ENCODE measurements around the gene VEPH1. TPM values are rescaled to one million over a fixed set of nuclear protein-coding genes. Genes with fewer than 3 reads are reported as not detected.
A peak's percentile ranks its signal among the peaks of the same experiment; 100 is the strongest.

VEPH1 gene
- total RNA-seq, 1 donor from 2014 or later = 261 TPM

DNA sequence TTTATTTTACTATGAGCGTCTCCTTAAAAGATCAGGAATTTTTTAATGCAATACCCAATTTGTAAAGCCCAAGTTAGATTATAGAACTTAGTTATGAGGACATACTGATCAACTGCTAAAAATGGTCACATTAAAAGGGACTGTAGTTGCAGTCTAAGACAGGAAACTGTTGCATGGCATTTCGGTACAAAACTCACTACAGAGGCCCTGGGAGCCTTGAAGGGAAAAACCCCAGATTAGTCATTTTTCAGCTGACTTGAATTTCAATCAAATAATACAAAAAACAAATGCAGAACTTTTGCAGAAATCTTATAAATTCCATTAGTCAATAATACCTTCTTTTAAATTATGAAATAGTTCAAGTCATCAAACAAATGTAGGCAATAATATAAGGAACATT lies 73.5 kb downstream of the VEPH1 start:
- DNase-seq (ENCODE audit: low read depth, low spot score) = no peak

- no peak for DNase-seq (ENCODE audit: low read depth, low spot score)
Observed at GRCh38 chr3:157428853-157429252, 74.4 kb downstream of the VEPH1 start.

GRCh38 chr3:157427901-157428300 lies 75.3 kb downstream of the VEPH1 start:
- DNase-seq (ENCODE audit: low read depth, low spot score) = no peak

DNA sequence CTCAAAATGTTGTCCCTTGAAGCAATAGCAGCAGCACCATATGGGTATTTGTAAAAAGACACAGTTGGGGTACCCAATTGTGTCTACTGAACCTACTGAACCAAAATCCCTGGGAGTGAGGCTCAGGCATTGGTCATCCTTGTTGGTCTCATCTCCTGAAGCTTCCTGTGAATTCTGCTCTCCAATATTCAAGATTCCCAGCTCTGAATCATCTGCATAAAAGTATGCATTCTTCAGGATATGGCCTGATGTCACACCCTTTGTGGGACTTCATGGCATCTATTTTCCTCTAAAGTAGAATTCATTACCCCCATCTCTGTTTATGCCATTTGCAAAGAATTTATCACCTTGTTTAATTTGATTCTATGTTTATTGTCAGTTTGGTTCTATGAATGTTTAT lies 79.9 kb downstream of the VEPH1 start:
- no peak for DNase-seq (ENCODE audit: low read depth, low spot score)

DNA sequence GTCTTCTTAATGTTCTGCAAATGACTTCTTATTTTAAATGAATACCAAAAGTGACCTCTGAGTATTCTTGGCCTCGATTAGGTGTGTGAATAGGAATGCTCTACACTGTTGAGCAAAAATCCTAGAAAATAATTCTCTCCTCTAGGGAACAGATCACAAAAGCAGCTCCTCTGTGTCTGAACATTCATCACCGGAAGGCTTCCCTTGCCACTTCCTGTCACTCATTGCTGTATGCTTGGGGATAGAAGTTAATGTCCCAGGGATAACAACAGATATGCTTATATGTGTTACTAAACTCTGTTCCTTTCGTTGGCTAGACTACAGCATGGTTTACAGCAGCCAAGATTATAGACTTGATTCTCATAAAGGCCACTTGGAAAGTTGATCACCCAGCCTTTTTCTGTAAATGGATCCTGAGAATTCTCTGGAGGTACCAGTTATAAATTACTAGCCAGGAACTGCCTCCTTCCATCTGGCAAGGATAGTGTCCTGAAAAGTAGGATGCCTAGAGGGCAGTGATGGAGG lies 82.5 kb downstream of the VEPH1 start:
- DNase-seq (ENCODE audit: low read depth, low spot score) = no peak

- peak; percentile 51 for DNase-seq (ENCODE audit: low read depth, low spot score)
Observed at GRCh38 chr3:157418104-157418503, 85.1 kb downstream of the VEPH1 start.

GRCh38 chr3:157417247-157417646 lies 86.0 kb downstream of the VEPH1 start:
- no peak for DNase-seq (ENCODE audit: low read depth, low spot score)

DNA sequence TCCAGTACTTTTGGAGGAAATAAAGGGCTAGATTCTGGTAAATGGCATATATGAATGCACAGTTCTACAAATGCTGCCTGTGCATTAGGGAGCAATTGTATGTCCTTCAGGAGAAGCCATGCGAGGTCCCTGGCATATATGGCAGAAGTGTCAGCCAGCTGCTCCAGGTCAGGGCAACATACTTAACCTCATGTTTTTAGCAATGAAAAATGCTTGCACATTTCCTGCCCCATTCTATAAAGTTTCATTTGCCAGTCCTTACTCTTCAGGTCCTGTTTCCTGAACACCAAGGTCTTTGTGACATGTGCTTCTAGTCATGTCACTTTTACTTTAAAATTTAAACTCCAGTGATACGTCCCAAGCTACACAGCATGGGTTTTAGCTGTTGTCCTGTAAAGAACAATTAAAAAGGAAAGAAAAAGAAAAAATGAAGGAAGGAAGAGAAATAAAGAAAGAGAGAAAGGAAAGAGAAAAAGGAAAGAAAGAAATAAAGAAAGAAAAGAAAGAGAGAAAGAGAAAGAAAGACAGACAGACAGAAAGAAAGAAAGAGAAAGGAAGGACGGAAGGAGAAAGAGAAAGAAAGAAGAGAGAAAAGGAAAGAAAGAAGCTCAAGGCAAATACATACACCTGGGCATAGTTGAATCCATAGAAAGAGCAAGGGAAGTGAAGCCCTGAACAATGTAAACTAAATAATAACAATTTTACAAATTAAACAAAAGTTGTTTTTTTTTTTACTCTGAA lies 86.7 kb downstream of the VEPH1 start:
- DNase-seq (ENCODE audit: low read depth, low spot score) = no peak

DNA sequence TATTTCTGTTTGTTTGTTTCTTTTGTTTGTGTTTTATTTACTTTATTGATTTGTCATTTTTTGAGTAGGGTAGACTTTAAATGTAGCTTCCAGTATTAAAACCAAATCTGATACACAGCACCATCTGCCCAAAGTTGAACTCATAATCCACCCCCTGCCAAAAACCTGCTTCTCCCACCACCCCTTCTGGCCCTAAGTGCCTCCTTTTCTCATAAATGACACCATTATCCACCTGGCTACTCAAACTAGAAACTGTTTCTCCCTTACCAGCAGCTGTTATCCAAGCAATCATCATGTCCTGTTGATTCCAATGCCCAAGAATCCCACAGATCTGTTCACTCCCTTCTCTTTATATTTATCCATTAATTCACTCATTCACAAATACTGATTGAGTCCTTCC lies 88.4 kb downstream of the VEPH1 start:
- DNase-seq (ENCODE audit: low read depth, low spot score) = no peak

- DNase-seq (ENCODE audit: low read depth, low spot score) = no peak
Observed at GRCh38 chr3:157412323-157412855, 90.8 kb downstream of the VEPH1 start.

DNA sequence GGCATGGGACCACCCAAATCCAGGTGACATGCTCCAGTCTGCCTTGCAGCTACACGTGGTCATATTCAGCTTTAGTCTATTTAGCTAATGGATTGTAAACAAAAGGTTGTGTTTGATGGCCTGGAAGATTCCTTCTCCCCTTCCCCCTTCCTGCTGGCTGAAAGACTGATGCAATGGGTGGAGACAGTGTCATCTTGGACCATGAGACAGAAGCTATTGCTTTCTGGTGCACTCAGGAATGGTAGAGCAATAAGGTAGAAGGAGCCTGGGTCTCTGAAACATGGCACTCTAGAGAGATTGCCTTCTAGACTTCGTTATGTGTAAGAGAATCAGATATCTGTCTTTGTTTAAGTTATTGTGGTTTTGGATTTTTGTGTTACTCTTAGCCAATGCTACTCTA lies 92.3 kb downstream of the VEPH1 start:
- no peak for DNase-seq (ENCODE audit: low read depth, low spot score)

GRCh38 chr3:157409516-157409915 lies 93.7 kb downstream of the VEPH1 start:
- no peak for DNase-seq (ENCODE audit: low read depth, low spot score)

GRCh38 chr3:157408499-157409149 lies 94.6 kb downstream of the VEPH1 start:
- DNase-seq (ENCODE audit: low read depth, low spot score) = no peak

DNA sequence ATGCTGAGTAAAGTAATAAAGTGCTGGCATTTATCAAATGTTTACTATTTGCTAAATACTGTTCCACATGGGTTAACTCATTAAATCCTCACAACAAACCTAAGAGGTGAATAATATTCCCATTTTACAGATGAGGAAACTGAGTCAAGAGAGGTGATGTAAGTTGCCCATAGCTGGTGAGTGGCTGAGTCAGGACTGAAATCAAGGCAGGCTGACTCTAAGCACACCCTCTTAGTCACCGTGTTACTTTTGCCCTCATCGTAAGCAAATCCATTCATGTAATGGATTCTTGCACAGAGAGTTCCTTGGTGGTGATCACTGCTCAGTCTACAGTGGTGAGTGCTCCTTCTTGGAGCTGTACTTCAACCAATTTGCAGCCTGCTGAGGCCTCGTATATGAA lies 95.4 kb downstream of the VEPH1 start:
- no peak for DNase-seq (ENCODE audit: low read depth, low spot score)

GRCh38 chr3:157406394-157406793 lies 96.8 kb downstream of the VEPH1 start:
- no peak for DNase-seq (ENCODE audit: low read depth, low spot score)

DNA sequence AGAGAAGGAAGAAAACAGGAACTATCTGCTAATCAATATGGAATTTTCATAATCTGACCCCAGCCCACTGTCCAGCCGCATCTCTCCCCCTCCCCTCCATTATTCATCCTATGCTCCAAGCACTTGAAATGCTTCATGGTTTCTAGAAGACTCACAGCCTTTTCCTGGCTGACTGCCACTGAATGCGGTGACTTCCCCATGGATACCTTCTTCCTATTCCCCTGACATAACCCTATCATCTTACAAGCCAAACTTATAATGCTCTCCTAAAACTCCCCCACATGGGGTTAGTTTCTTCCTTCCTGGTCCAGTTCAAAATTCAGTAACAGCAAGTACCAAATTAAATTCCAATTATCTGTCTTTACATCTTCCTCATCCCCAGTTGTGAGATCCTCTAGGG lies 97.8 kb downstream of the VEPH1 start:
- no peak for DNase-seq (ENCODE audit: low read depth, low spot score)

GRCh38 chr3:157404381-157404780 lies 98.8 kb downstream of the VEPH1 start:
- no peak for DNase-seq (ENCODE audit: low read depth, low spot score)

GRCh38 chr3:157398598-157398997 lies 104.6 kb downstream of the VEPH1 start:
- DNase-seq (ENCODE audit: low read depth, low spot score) = no peak

DNA sequence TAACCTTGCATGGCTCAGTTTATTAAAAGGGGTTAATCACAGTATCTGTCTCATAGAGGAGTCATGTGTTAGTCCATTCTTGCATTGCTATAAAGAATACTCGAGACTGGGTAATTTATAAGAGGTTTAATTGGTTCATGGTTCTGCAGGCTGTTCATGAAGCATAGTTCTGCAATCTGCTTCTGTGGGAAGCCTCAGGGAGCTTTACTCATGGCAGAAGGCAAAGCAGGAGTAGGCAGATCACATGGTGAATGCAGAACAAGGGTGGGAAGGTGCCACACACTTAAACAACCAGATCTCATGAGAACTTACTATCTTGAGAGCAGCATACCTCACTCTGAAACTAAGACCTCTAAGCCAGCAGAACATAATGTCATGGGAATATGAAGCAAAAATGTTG lies 108.8 kb downstream of the VEPH1 start:
- no peak for DNase-seq (ENCODE audit: low read depth, low spot score)

DNA sequence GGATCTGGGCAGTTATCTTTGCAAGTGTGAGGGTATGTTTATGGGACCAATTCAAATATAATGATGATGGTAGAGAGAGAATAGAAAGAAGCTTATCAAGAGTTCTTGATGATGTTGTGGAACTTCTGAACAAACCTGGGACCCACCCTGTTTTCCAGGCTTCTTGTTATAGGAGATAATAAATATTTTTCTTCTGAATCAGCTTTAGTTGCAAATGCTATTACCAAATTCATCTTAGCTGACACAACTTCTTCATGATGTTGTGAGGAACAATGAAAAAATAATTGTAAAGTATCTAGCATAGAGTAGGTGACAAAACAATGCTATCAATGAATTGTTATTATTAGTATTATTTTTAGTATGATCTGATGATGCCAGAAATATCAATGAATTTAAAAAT lies 110.1 kb downstream of the VEPH1 start:
- DNase-seq (ENCODE audit: low read depth, low spot score) = no peak

DNA sequence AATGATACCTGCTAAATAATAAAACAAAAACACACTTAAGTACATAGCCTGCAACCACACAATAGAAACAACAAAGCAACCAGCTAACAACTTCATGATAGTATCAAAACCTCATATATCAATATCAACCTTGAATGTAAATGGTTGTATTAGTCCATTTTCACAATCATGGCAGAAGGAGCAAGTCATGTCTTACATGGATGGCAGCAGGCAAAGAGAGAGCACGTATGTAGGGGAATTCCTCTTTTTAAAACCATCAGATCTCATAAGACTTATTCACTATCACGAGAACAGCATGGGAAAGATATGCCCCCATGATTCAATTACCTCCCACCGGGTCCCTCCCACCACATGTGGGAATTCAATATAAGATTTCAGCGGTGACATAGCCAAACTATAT lies 111.1 kb downstream of the VEPH1 start:
- DNase-seq (ENCODE audit: low read depth, low spot score) = no peak

GRCh38 chr3:157390713-157391515 lies 112.3 kb downstream of the VEPH1 start:
- DNase-seq (ENCODE audit: low read depth, low spot score) = no peak

All from pulmonary artery endothelial cell (primary cell).